Peyer's patch (tissue), 4 donors: ENCODE results near the gene SLC46A3. TPM values are rescaled to one million over a fixed set of nuclear protein-coding genes. Genes with fewer than 3 reads are reported as not detected.
A peak's percentile ranks its signal among the peaks of the same experiment; 100 is the strongest.
"Not testable (repeated sequence)": the region's sequence is repeated elsewhere in the genome, so short reads cannot be mapped to it uniquely, and the experiment has no call there.

Source experiments
- DNase-seq, 3 donors: peaks; one replicate each; pipeline ENCODE4 v3.0.0-alpha.2; 2017 to 2019
- H3K27ac ChIP-seq, 4 donors: fragments of 200-600 bp; sonication (generic); one replicate each; pipeline ENCODE4 v1.5.1; 2016 to 2019
- H3K27me3 ChIP-seq, 2 donors: fragments of 200-600 bp; sonication (generic); one replicate each; pipeline ENCODE4 v1.5.1; 2019
- H3K36me3 ChIP-seq, 3 donors: fragments of 200-600 bp; sonication (generic); one replicate each; pipeline ENCODE4 v1.5.1; 2016 to 2019
- H3K4me1 ChIP-seq, 4 donors: fragments of 200-600 bp; sonication (generic); one replicate each; pipeline ENCODE4 v1.5.1; 2016 to 2019
- H3K4me3 ChIP-seq, 4 donors: fragments of 200-600 bp; sonication (generic); 1 replicate in 3 of 4; 2 replicates in 1 of 4; pipeline ENCODE4 v1.5.1; 2016 to 2019; ENCODE audit warnings: mild to moderate bottlenecking in 1 of 4
- H3K9me3 ChIP-seq, 4 donors: fragments of 200-600 bp; sonication (generic); one replicate each; pipeline ENCODE4 v1.5.1; 2016 to 2019; ENCODE audit warnings: mild to moderate bottlenecking in 1 of 4
- CTCF ChIP-seq, 6 experiments: fragments of 450-650 bp in 4 of 6; fragments of 200-600 bp in 2 of 6; sonication (generic) in 1 of 6; IDR thresholded peaks; one replicate each; pipeline ENCODE4 v1.5.1; 2017 to 2019; ENCODE audit warnings: antibody characterized with exemption in 6 of 6, mild to moderate bottlenecking in 3 of 6, moderate library complexity in 1 of 6
- POLR2A ChIP-seq, 2 donors: fragments of 450-650 bp; IDR thresholded peaks; one replicate each; pipeline ENCODE4 v1.5.1; 2017; ENCODE audit warnings: antibody characterized with exemption in 2 of 2, mild to moderate bottlenecking in 2 of 2, moderate library complexity in 2 of 2
- total RNA-seq, 4 donors: library from RNA; depleted of rRNA; stranded (reverse); fragments of >200 nt; gene quantifications; one replicate each; pipeline ENCODE4 v1.1.0, GENCODE V29; 2016

SLC46A3 gene
- total RNA-seq, 4 donors from 2014 or later: 10.7 to 198 (median 105) TPM

GRCh38 chr13:28746287-28746612, 27.5 kb upstream of the SLC46A3 start:
- H3K36me3 ChIP-seq: no peaks in the 10 kb centered on the region
- H3K27me3 ChIP-seq: no peaks in the 10 kb centered on the region
- H3K4me3 ChIP-seq: no peak overlapping the region
- H3K4me1 ChIP-seq: no peaks in the 10 kb centered on the region
- no peak for TF ChIP-seq POLR2A (IDR thresholded peaks at IDR 0.05)
- no peak for TF ChIP-seq CTCF (IDR thresholded peaks at IDR 0.05)
- no peak overlapping the region for H3K27ac ChIP-seq
- DNase-seq: no peak
- no peaks in the 10 kb centered on the region for H3K9me3 ChIP-seq

GRCh38 chr13:28744656-28745055, 25.9 kb upstream of the SLC46A3 start:
- Histone ChIP-seq H3K27ac (peak overlapping the region in 1 of 4 donors; percentile 9), H3K4me1 (no peaks in the 10 kb centered on the region), H3K4me3 (no peak overlapping the region), H3K9me3 (no peaks in the 10 kb centered on the region), H3K36me3 (no peaks in the 10 kb centered on the region), H3K27me3 (no peaks in the 10 kb centered on the region)
- DNase-seq: no peak
- no peak for TF ChIP-seq CTCF (IDR thresholded peaks at IDR 0.05)
- TF ChIP-seq POLR2A (IDR thresholded peaks at IDR 0.05): no peak

- H3K36me3 ChIP-seq: no peaks in the 10 kb centered on the region
- DNase-seq: no peak
- TF ChIP-seq POLR2A (IDR thresholded peaks at IDR 0.05) (no peak), CTCF (IDR thresholded peaks at IDR 0.05) (no peak)
- no peaks in the 10 kb centered on the region for H3K4me1 ChIP-seq
- no peak overlapping the region for H3K4me3 ChIP-seq
- no peaks in the 10 kb centered on the region for H3K27me3 ChIP-seq
- no peaks in the 10 kb centered on the region for H3K9me3 ChIP-seq
- no peak overlapping the region for H3K27ac ChIP-seq
Measured at GRCh38 chr13:28744091-28744536, 25.3 kb upstream of the SLC46A3 start.

DNA sequence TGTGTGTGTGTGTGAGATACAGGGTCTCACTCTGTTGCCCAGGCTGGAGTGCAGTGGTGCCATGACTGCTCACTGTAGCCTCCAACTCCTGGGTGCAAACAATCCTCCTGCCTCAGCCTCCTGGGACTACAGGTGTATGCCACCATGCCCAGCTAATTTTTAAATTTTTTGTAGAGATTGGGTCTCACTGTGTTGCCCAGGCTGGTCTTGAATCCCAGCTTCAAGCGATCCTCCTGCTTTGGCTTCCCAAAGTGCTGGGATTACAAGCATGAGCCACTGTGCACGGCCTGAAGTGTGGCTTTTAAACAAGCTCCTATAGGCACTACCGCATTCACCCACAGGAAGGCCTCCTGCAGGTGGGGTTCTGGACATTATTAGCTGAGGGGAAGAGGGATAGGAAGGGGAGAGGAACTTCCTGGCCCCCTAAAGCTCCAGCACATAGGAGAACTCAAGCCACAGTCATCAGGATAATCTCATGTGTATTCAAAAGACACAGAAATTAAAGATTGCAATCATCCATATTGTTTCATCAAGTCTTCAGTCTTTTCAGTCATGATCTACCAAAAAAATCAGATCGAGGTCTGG, 24.8 kb upstream of the SLC46A3 start:
- no peak overlapping the region for H3K4me3 ChIP-seq
- DNase-seq: no peak
- no peak overlapping the region for H3K27ac ChIP-seq
- no peak for TF ChIP-seq CTCF (IDR thresholded peaks at IDR 0.05)
- no peak for TF ChIP-seq POLR2A (IDR thresholded peaks at IDR 0.05)
- no peaks in the 10 kb centered on the region for H3K4me1 ChIP-seq
- no peaks in the 10 kb centered on the region for H3K36me3 ChIP-seq
- H3K9me3 ChIP-seq: no peaks in the 10 kb centered on the region
- no peaks in the 10 kb centered on the region for H3K27me3 ChIP-seq

DNA sequence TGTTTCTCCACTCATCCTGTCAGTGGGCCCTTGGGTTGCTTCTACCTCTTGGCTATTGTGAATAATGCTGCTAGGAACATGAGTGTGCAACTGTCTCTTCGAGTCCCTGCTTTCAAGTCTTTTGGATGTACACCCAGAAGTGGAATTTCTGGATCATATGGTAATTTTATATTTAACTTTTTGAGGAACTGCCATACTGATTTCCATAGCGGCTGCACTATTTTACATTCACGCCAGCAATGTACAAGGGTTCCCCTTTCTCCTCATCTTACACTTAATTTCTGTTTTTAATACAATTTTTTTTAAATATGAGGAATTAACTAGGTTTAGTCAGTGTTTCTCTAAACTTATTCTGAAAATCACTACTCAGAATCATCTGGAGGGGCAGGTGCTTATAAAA, 24.2 kb upstream of the SLC46A3 start:
- DNase-seq: no peak
- no peak overlapping the region for H3K4me3 ChIP-seq
- no peaks in the 10 kb centered on the region for H3K36me3 ChIP-seq
- no peak for TF ChIP-seq CTCF (IDR thresholded peaks at IDR 0.05)
- TF ChIP-seq POLR2A (IDR thresholded peaks at IDR 0.05): no peak
- H3K27me3 ChIP-seq: no peaks in the 10 kb centered on the region
- H3K9me3 ChIP-seq: no peaks in the 10 kb centered on the region
- no peaks in the 10 kb centered on the region for H3K4me1 ChIP-seq
- no peak overlapping the region for H3K27ac ChIP-seq

DNA sequence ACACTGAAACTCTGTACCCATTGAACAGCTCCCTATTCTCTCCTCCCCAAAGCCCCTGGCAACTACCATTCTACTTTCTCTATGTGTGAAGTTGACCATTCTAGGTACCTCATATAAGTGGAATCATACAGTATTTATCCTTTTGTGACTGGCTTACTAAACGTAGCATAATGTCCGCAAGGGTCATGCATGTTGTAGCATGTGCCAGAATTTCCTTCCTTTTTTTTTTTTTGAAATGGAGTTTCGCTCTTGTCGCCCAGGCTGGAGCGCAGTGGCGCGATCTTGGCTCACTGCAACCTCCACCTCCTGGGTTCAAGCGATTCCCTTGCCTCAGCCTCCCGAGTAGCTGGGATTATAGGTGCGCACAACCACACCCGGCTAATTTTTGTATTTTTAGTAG, 23.7 kb upstream of the SLC46A3 start:
- H3K4me3 ChIP-seq, H3K27ac ChIP-seq, H3K4me1 ChIP-seq, H3K36me3 ChIP-seq, H3K9me3 ChIP-seq, H3K27me3 ChIP-seq, DNase-seq: not testable (repeated sequence)
